ENCODE results near the gene ZNF724. TPM values are rescaled to one million over a fixed set of nuclear protein-coding genes. Genes with fewer than 3 reads are reported as not detected.
"Not testable (repeated sequence)": the region's sequence is repeated elsewhere in the genome, so short reads cannot be mapped to it uniquely, and the experiment has no call there.

Gene ZNF724
- polyA plus RNA-seq, 3 donors = 5.0 to 6.1 (median 5.6) TPM

DNA sequence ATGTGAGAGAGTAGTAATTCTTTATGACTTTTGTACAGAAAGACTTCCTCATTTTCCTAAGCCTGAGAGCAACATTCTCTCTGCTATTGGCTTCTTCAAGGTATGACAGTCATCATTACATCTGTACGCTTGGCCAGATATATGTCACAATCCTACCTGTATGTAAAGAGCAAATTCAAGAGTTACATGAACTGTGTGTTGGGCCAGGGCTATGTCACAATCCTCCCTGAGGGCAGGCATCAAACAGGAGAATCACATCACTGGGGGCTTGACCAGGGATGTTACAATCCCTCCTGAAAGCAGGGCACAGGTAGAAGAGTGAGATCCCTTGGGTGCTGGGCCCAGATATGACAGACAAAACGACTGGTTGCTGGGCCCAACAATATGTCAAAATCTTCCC is 9.8 kb upstream of the ZNF724 start:
- DNase-seq (ENCODE audit: extremely low read depth in 1 of 11, low read depth in 9 of 11, low spot score in 4 of 11) = no peak

DNA sequence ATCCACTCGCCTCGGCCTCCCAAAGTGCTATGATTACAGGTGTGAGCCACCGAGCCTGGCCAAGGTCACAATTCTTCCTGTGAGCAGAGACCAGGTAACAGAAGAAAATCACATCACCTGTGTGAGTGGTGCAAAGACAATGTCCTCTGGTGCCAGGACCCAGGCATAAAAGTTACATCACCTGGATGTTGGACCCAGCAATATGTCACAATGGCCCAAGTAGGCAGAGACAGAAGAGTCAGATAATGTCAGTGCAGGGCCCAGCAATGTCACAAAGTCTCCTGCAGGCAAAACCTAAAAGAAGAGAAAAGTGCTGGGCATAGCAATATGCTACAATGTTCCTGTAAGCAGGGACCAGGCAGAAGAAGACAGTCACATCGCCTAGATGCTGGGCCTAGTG is 5.5 kb upstream of the ZNF724 start:
- DNase-seq (ENCODE audit: extremely low read depth in 1 of 11, low read depth in 9 of 11, low spot score in 4 of 11) = no peak

DNA sequence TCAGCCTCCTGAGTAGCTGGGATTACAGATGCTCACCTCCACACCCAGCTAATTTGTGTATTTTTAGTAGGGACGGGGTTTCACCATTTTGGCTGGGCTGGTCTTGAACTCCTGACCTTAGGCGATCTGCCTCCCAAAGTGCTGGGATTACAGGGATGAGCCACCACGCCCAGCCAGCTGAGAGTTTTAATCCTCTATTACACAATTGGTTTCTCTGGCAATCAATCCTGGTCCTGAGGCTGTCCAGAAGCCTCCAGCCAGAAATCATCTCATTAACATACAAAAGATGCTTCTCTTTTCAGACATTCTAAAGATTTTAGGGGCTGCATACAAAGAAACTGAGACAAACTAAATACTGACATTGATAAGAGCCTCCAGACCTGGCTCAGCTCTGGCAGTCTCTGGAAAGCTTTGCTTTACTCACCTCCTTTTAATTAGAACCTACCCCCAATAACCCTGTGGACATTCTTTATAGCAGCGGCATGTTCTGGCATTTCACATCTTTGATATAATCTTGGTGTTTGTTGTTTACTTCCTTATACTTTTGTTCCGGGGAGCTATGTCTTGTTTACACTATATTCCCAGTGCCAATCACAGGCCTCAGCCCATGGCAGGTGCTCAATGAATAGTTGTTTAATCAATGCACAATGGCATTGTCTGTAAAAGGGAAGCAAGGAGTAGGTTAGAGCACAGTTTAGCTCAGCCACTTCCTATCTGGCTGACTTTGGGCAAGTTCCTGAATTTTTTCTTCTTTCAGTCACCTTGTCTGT is 4.1 kb upstream of the ZNF724 start:
- DNase-seq (ENCODE audit: extremely low read depth in 1 of 11, low read depth in 9 of 11, low spot score in 4 of 11) = no peak

DNA sequence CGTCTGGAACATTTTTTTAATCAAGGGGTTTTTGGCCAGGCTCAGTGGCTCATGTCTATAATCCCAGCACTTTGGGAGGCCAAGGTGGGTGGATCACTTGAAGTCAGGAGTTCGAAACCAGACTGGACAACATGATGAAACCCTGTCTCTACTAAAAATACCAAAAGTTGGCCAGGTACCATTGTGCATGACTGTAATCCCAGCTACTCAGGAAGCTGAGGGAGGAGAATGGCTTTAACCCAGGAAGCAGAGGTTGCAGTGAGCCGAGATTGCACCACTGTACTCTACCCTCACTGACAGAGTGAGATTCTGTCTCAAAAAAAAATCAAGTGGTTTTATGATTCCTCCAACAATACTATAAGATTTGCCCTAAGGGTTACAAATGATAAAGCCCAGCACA is 3.1 kb upstream of the ZNF724 start:
- not testable (repeated sequence) for DNase-seq (ENCODE audit: extremely low read depth in 1 of 11, low read depth in 9 of 11, low spot score in 4 of 11)

DNA sequence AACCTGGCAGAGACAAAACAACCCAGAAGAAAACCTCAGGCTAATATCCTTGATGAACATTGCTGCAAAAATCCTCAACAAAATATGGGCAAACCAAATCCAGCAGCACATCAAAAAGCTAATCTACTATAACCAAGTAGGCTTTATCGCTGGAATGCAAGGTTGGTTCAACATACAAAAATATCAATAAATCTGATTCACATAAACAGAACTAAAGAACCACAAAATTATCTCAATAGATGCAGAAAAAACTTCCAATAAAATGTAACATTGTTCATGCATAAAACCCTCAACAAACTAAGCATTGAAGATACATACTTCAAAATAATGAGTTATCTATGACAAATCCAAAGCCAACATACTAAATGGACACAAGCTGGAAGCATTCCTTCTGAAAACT is 8.8 kb downstream of the ZNF724 start:
- DNase-seq (ENCODE audit: extremely low read depth in 1 of 11, low read depth in 9 of 11, low spot score in 4 of 11) = no peak

DNA sequence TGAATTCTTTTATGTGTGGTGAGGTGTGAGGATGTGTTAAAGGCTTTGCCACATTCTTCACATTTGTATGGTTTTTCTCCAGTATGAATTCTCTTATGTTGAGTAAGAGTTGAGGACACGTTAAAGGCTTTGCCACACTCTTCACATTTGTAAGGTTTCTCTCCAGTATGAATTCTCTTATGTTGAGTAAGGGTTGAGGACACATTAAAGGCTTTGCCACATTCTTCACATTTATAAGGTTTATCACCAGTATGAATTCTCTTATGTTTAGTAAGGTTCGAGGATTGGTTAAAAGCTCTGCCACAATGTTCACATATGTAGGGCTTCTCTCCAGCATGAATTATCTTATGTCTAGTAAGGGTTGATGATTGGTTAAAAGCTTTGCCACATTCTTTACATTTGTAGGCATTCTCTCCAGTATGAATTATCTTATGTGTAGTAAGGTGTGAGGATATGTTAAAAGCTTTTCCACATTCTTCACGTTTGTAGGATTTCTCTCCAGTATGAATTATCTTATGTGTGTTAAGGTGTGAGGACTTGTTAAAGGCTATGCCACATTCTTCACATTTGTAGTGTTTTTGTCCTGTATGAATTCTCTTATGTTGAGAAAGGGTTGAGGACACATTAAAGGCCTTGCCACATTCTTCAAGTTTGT is 27.1 kb downstream of the ZNF724 start:
- no peak for DNase-seq (ENCODE audit: extremely low read depth in 1 of 11, low read depth in 9 of 11, low spot score in 4 of 11)

DNA sequence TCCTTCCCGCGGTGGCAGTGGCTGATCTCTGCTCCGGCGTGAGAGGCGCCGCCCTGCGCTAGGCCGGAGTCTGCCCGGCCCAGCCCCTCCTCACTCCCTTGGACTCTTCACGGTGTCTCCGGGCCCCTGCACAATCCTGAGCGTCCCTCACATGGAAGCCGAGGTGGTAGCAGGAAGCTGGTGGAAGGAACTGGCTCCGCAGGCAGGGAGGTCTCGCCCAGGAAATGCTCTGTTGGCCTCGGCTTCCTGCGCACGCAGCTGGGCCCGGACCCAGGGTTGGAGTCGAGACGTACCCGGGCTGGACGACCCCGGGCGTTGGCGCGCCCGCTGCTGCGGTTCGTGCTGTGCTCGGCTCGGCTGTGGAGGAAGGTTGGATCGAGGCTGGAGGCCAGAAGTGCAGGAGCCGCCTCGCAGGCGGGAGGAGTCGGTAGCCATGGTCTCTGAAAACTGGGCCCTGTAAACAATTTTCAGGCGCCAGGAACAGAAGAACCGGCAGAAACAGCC is 46.3 kb downstream of the ZNF724 start:
- peak in 2 of 11 donors; percentile 2 to 5 for DNase-seq (ENCODE audit: extremely low read depth in 1 of 11, low read depth in 9 of 11, low spot score in 4 of 11)

DNA sequence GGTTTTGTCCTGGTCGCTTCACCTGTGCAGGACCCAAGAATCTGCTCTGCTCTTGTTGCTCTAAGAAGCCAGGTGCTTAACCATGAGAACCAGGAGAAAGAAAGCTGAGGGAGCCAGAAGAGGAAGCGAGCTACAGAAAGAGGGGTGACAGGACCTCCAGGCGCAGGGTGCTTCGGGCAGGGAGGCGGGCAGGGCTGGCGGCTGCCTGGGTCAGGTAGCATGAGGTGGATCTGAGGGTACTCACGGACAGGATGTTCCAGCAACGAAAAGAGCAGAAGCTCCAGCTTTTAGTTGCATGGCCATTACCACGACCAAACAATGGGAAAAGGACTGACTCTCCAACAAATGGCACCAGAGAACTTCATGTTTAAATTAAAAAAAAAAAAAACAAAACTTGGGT is 59.9 kb downstream of the ZNF724 start:
- DNase-seq (ENCODE audit: extremely low read depth in 1 of 11, low read depth in 9 of 11, low spot score in 4 of 11) = no peak

DNA sequence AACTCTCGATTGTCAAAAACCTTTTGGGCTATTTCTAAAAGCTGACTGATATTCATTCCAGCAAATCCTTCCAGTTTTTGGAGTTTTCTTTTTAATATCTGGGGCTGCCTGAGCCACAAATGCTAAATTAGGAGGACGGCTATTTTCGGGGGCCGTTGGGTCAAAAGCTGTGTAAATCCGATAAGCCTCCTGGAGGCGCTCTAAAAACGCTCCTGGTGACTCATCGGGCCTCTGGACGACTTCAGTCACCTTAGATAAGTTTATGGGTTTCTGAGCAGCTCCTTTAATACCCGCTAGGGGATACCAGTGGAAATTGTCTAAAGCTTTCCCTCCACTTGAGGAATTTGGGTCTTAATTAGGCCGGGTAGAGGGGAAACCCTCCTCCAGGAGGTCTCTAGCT is 66.9 kb downstream of the ZNF724 start:
- DNase-seq (ENCODE audit: extremely low read depth in 1 of 11, low read depth in 9 of 11, low spot score in 4 of 11) = no peak

Other genes with a start within 250 kb of the ZNF724 start
- gene ZNF728, start 247.2 kb downstream of the ZNF724 start, polyA plus RNA-seq (ENCODE audit: insufficient read length in 3 of 3) = under 1 TPM in 2 of 3 donors, not detected in 1; 0.13 to 0.20 TPM
- gene ZNF730, start 133.4 kb downstream of the ZNF724 start, polyA plus RNA-seq (ENCODE audit: insufficient read length in 3 of 3) = 10 to 100 TPM in 1 of 3 donors, 1 to 10 TPM in 2; 7.0 to 10.1 (median 7.1) TPM
- gene ZNF91, start 145.1 kb upstream of the ZNF724 start, polyA plus RNA-seq (ENCODE audit: insufficient read length in 3 of 3) = 10 to 100 TPM; 46.6 to 67.2 (median 54.6) TPM

Data from renal cortex interstitium (tissue), 11 donors.